Aorta (tissue), 5 donors: Measurements from ENCODE around the gene CETN2. TPM values are rescaled to one million over a fixed set of nuclear protein-coding genes. Genes with fewer than 3 reads are reported as not detected.
"Not testable (repeated sequence)": the region's sequence is repeated elsewhere in the genome, so short reads cannot be mapped to it uniquely, and the experiment has no call there.

Source experiments
- ATAC-seq: fragments of 200-7000 bp; cut with Tn5 transposase; one replicate; pipeline ENCODE4 v1.9.1; 2022; ENCODE audit warnings: moderate library complexity; ENCODE audit not compliant: low FRiP score
- DNase-seq, 2 donors: peaks; one replicate each; pipeline ENCODE4 v3.0.0-alpha.2; 2020
- H3K27ac ChIP-seq, 2 donors: one replicate each; pipeline ENCODE4 v1.5.1; 2013; ENCODE audit warnings: low read length in 2 of 2, mild to moderate bottlenecking in 2 of 2, moderate library complexity in 2 of 2, control low read depth in 1 of 2, inconsistent platforms in 1 of 2, low read depth in 1 of 2
- H3K27me3 ChIP-seq, 2 donors: one replicate each; pipeline ENCODE4 v1.6.1; 2013; ENCODE audit warnings: control low read depth in 1 of 2, low read length in 1 of 2, mild to moderate bottlenecking in 1 of 2, moderate library complexity in 1 of 2; ENCODE audit not compliant: insufficient read depth in 2 of 2, control insufficient read depth in 1 of 2
- H3K36me3 ChIP-seq, 2 donors: one replicate each; pipeline ENCODE4 v1.6.1; 2013; ENCODE audit warnings: control low read depth in 1 of 2, low read length in 1 of 2, mild to moderate bottlenecking in 1 of 2; ENCODE audit not compliant: insufficient read depth in 2 of 2, control insufficient read depth in 1 of 2
- H3K4me1 ChIP-seq, 2 donors: one replicate each; pipeline ENCODE4 v1.6.1; 2013; ENCODE audit warnings: low read length in 2 of 2, control low read depth in 1 of 2, mild to moderate bottlenecking in 1 of 2, moderate library complexity in 1 of 2; ENCODE audit not compliant: insufficient read depth in 2 of 2, control insufficient read depth in 1 of 2
- H3K4me3 ChIP-seq, 2 donors: one replicate each; pipeline ENCODE4 v1.5.1; 2013; ENCODE audit warnings: low read length in 2 of 2, control low read depth in 1 of 2, mild to moderate bottlenecking in 1 of 2
- H3K9me3 ChIP-seq: one replicate; pipeline ENCODE4 v1.6.1; 2013; ENCODE audit warnings: mild to moderate bottlenecking, low read length; ENCODE audit not compliant: control insufficient read depth
- WGBS, 2 donors: extraction: QIAGEN DNeasy Blood & Tissue Kit; methylation state at CpG; one replicate each; pipeline ENCODE4 v1.1.7; 2013; 5-methylcytosine and 5-hydroxymethylcytosine counted together
- intact Hi-C, 2 donors: fragments of 100-400 bp; cut with DNase I; formaldehyde crosslinking; loops; one replicate each; pipeline versions ENCODE4 v1.14.2 to v1.15.0; 2022
- polyA plus RNA-seq, 2 donors: library from polyadenylated mRNA; stranded (reverse); fragments of 200-250 nt; gene quantifications; one replicate each; pipeline ENCODE4 v1.2.3, GENCODE V29; 2013
- total RNA-seq, 2 donors: library from RNA; stranded (reverse); fragmentation: NEBNext Ultra II Directional; extraction: Animal tissue kit (Norgen Biotek cat#: 25700); gene quantifications; one replicate each; pipeline ENCODE4 v1.2.1, GENCODE V29; 2021
- donor health status: healthy with polysubstance abuse.
- donor health status: Bipolar disorder and iron deficiency.
- donor health status: DM: no; HTN: no; CAD: no.
- donor health status: DM: no; HTN: no; CAD: no.
- donor health status: DM: yes; HTN: yes; CAD: no.

CETN2 gene
- total and polyA plus RNA-seq, 4 donors, result 22.1 to 38.9 (median 30.8) TPM

DNA sequence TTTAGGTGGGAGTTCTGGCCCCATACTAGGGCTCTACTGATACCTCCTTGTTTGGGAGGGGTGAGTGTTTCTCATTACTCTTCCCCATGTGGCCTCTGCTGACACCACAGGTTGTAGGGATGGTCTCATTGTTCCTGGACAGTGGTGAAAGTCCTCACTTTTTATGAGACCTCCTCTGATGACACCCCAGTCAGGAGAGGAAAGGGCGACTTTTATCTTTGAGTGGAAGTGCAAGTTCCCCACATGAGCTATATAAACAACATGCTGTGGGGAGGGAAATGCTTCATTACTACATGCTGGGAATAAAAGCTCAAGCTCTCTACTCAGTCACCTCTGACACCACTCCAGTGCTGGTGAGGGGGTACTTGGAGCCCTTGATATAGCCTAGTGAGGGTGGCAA, 31.6 kb downstream of the CETN2 start:
- Histone ChIP-seq H3K36me3 (no peaks in the 10 kb centered on the region), H3K4me3 (no peak overlapping the region), H3K27me3 (no peaks in the 10 kb centered on the region), H3K27ac (no peak overlapping the region), H3K9me3 (no peaks in the 10 kb centered on the region), H3K4me1 (no peaks in the 10 kb centered on the region)
- DNase-seq (no peak), ATAC-seq (no peak)
- intact Hi-C loops, result no loop called here
- WGBS, 2 donors, result 62 to 81% methylated on average over 1 of the region's 1 CpG

DNA sequence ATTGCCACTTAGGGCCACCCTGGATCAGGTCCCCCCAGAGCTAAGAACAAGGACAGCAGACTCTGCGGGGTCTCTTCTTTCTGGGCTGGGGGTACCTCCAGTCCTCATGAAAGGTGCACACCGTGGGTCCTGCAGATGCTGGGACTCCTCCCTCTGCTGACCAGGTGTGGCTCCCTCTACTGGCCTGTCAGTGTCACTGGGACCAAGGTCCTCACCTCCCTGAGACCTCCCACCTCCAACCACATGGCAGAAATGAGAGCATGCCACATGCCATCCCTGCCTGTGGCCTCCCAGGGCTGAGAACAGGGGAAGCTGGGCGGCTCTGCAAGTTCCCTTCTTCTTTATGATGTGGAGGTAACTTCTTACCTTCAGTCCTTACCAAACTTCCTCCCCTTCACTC, 43.5 kb downstream of the CETN2 start:
- H3K36me3 ChIP-seq, intact Hi-C loops, H3K27me3 ChIP-seq, H3K9me3 ChIP-seq, DNase-seq, H3K27ac ChIP-seq, ATAC-seq, H3K4me1 ChIP-seq, H3K4me3 ChIP-seq: not testable (repeated sequence)
- WGBS, 2 donors, result no CpG with 5 or more reads among the region's 3 CpGs

Other genes starting within 250 kb of the CETN2 start
- under 1 TPM in 1 of 2 donors, not detected in 1; 0.06 TPM for gene GABRQ, start 192.9 kb downstream of the CETN2 start, total RNA-seq
- not detected for gene GABRQ, start 192.9 kb downstream of the CETN2 start, polyA plus RNA-seq
- gene MAGEA3, start 132.0 kb downstream of the CETN2 start, total RNA-seq, result not detected
- not detected for gene MAGEA3, start 132.0 kb downstream of the CETN2 start, polyA plus RNA-seq
- not detected for gene CSAG2, start 121.5 kb downstream of the CETN2 start, total RNA-seq
- not detected for gene CSAG2, start 121.5 kb downstream of the CETN2 start, polyA plus RNA-seq
- gene MAGEA2B, start 116.1 kb downstream of the CETN2 start, total RNA-seq, result not detected
- gene MAGEA2B, start 116.1 kb downstream of the CETN2 start, polyA plus RNA-seq, result not detected
- not detected for gene CSAG1, start 97.0 kb downstream of the CETN2 start, total RNA-seq
- gene CSAG1, start 97.0 kb downstream of the CETN2 start, polyA plus RNA-seq, result not detected
- not detected for gene MAGEA12, start 97.0 kb downstream of the CETN2 start, total RNA-seq
- not detected for gene MAGEA12, start 97.0 kb downstream of the CETN2 start, polyA plus RNA-seq
- gene MAGEA2, start 76.9 kb downstream of the CETN2 start, total RNA-seq, result not detected
- not detected for gene MAGEA2, start 76.9 kb downstream of the CETN2 start, polyA plus RNA-seq
- gene CSAG3, start 71.5 kb downstream of the CETN2 start, total RNA-seq, result not detected
- gene CSAG3, start 71.5 kb downstream of the CETN2 start, polyA plus RNA-seq, result not detected
- not detected for gene MAGEA6, start 61.1 kb downstream of the CETN2 start, total RNA-seq
- not detected for gene MAGEA6, start 61.1 kb downstream of the CETN2 start, polyA plus RNA-seq
- 1 to 10 TPM; 8.1 to 9.4 TPM for gene NSDHL, start 306 bp upstream of the CETN2 start, total RNA-seq
- 10 to 100 TPM; 10.0 to 10.1 TPM for gene NSDHL, start 306 bp upstream of the CETN2 start, polyA plus RNA-seq
- 10 to 100 TPM in 1 of 2 donors, 1 to 10 TPM in 1; 8.0 to 13.5 TPM for gene ZNF185, start 67.3 kb upstream of the CETN2 start, total RNA-seq
- 1 to 10 TPM; 2.6 to 4.8 TPM for gene ZNF185, start 67.3 kb upstream of the CETN2 start, polyA plus RNA-seq
- gene PNMA5, start 163.4 kb upstream of the CETN2 start, total RNA-seq, result not detected
- gene PNMA5, start 163.4 kb upstream of the CETN2 start, polyA plus RNA-seq, result not detected
- gene PNMA3, start 225.7 kb upstream of the CETN2 start, total RNA-seq, result under 1 TPM; 0.13 to 0.57 TPM
- under 1 TPM in 1 of 2 donors, not detected in 1; 0.08 TPM for gene PNMA3, start 225.7 kb upstream of the CETN2 start, polyA plus RNA-seq
- gene PNMA6A, start 241.7 kb upstream of the CETN2 start, total RNA-seq, result 1 to 10 TPM; 2.3 to 3.7 TPM
- gene PNMA6A, start 241.7 kb upstream of the CETN2 start, polyA plus RNA-seq, result 1 to 10 TPM in 1 of 2 donors, under 1 TPM in 1; 0.74 to 1.3 TPM